Glutamatergic neuron (in vitro differentiated cells): ENCODE measurements around the gene KRTAP10-12. TPM values are rescaled to one million over a fixed set of nuclear protein-coding genes. Genes with fewer than 3 reads are reported as not detected.
A peak's percentile ranks its signal among the peaks of the same experiment; 100 is the strongest.

Source experiments
- DNase-seq: peaks from one replicate; pipeline ENCODE4 v3.0.0; 2022
- H3K27ac Mint-ChIP-seq: one replicate; pipeline ENCODE4 v1.8.0; 2020; ENCODE audit warnings: mild to moderate bottlenecking, mixed read lengths, inconsistent platforms; ENCODE audit not compliant: unreplicated experiment
- H3K27me3 Mint-ChIP-seq: one replicate; pipeline ENCODE4 v1.8.0; 2020; ENCODE audit warnings: mild to moderate bottlenecking, moderate library complexity, mixed read lengths, inconsistent platforms; ENCODE audit not compliant: unreplicated experiment
- H3K36me3 Mint-ChIP-seq: one replicate; pipeline ENCODE4 v1.8.0; 2020; ENCODE audit warnings: mild to moderate bottlenecking, mixed read lengths, inconsistent platforms; ENCODE audit not compliant: unreplicated experiment
- H3K4me1 Mint-ChIP-seq: one replicate; pipeline ENCODE4 v1.8.0; 2020; ENCODE audit warnings: mild to moderate bottlenecking, low read depth, mixed read lengths, inconsistent platforms; ENCODE audit not compliant: unreplicated experiment
- H3K4me3 Mint-ChIP-seq: one replicate; pipeline ENCODE4 v1.8.0; 2020; ENCODE audit warnings: mild to moderate bottlenecking, mixed read lengths, inconsistent platforms; ENCODE audit not compliant: unreplicated experiment
- H3K9me3 Mint-ChIP-seq: one replicate; pipeline ENCODE4 v1.8.0; 2020; ENCODE audit warnings: mild to moderate bottlenecking, moderate library complexity, mixed read lengths, inconsistent platforms; ENCODE audit not compliant: unreplicated experiment
- total RNA-seq: library from RNA; stranded (reverse); fragmentation: NEBNext Ultra II Directional; extraction: Animal tissue kit (Norgen Biotek cat#: 25700); gene quantifications from one replicate; pipeline ENCODE4 v1.2.1, GENCODE V29; 2021; ENCODE audit not compliant: unreplicated experiment
- TF ChIP-seq, protein P1 (sequence below): fragments of 200-600 bp; sonication (generic); IDR thresholded peaks from one replicate; pipeline ENCODE4 v1.5.0; 2021; ENCODE audit not compliant: partially characterized antibody, unreplicated experiment

Gene KRTAP10-12
- total RNA-seq, 1 donor from 2014 or later = not detected

GRCh38 chr21:44706706-44707581, 10.0 kb downstream of the KRTAP10-12 start:
- H3K27ac Mint-ChIP-seq = no peak overlapping the region
- no peaks in the 10 kb centered on the region for H3K36me3 Mint-ChIP-seq
- TF ChIP-seq, protein P1, sequence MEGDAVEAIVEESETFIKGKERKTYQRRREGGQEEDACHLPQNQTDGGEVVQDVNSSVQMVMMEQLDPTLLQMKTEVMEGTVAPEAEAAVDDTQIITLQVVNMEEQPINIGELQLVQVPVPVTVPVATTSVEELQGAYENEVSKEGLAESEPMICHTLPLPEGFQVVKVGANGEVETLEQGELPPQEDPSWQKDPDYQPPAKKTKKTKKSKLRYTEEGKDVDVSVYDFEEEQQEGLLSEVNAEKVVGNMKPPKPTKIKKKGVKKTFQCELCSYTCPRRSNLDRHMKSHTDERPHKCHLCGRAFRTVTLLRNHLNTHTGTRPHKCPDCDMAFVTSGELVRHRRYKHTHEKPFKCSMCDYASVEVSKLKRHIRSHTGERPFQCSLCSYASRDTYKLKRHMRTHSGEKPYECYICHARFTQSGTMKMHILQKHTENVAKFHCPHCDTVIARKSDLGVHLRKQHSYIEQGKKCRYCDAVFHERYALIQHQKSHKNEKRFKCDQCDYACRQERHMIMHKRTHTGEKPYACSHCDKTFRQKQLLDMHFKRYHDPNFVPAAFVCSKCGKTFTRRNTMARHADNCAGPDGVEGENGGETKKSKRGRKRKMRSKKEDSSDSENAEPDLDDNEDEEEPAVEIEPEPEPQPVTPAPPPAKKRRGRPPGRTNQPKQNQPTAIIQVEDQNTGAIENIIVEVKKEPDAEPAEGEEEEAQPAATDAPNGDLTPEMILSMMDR = no peak
- peaks cover 34% of the 10 kb centered on the region for H3K27me3 Mint-ChIP-seq
- peaks cover 14% of the 10 kb centered on the region for H3K4me1 Mint-ChIP-seq
- H3K4me3 Mint-ChIP-seq = no peak overlapping the region
- H3K9me3 Mint-ChIP-seq = peaks cover 2% of the 10 kb centered on the region
- no peak for DNase-seq

- DNase-seq = no peak
- H3K27me3 Mint-ChIP-seq = peaks cover 37% of the 10 kb centered on the region
- H3K9me3 Mint-ChIP-seq = peaks cover 2% of the 10 kb centered on the region
- H3K27ac Mint-ChIP-seq = no peak overlapping the region
- TF ChIP-seq, protein P1 = no peak
- H3K4me3 Mint-ChIP-seq = peak overlapping the region; percentile 34
- peaks cover 14% of the 10 kb centered on the region for H3K4me1 Mint-ChIP-seq
- no peaks in the 10 kb centered on the region for H3K36me3 Mint-ChIP-seq
Observed at GRCh38 chr21:44708213-44708865, 11.4 kb downstream of the KRTAP10-12 start.

GRCh38 chr21:44708866-44709425, 12.0 kb downstream of the KRTAP10-12 start:
- peaks cover 14% of the 10 kb centered on the region for H3K4me1 Mint-ChIP-seq

DNA sequence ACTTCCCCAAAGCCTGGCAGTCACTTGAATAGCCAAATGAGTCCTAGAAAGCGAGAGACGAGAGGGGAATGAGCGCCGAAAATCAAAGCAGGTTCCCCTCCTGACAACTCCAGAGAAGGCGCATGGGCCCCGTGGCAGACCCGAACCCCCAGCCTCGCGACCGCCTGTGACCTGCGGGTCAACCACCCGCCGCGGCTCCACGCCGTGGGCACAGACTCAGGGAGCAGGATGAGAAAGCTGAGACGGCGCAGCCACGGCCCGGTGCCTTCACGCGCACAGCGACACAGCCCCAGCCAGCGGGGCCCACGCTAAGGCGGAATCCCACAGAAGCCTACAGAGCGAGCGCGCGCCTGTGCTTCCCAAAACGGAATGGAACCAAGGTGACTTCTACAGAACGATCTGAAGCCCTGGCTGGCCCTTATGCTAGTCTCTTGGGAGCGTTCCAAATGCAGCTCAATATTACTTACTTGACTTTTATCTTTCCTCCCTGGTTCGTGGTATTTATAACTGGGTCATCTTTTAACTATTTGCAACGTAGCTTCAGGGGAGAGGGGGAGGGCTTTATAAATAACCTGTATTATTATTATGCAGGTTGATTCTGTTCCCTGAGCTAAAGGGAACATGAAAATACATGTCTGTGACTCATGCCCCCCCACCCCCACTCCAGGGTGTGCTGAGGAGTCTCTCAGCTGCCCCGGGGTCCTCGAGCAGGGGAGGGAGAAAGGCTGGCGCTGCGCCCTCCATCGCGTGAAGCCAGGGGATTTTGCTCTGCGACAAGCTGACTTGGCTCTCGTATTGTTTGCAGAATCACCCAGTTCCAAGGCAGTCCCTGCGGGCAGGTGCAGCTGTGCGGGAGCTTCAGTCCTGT, 12.7 kb downstream of the KRTAP10-12 start:
- Mint-ChIP-seq H3K27me3 (peaks cover 32% of the 10 kb centered on the region), H3K9me3 (peaks cover 2% of the 10 kb centered on the region), H3K4me3 (peak overlapping the region; percentile 22), H3K27ac (no peak overlapping the region), H3K4me1 (peaks cover 15% of the 10 kb centered on the region), H3K36me3 (no peaks in the 10 kb centered on the region)
- no peak for DNase-seq
- TF ChIP-seq, protein P1 = no peak

More at GRCh38 chr21:44708866-44709425, 12.0 kb downstream of the KRTAP10-12 start:
- no peak for DNase-seq
- Mint-ChIP-seq H3K27ac (no peak overlapping the region), H3K27me3 (peaks cover 37% of the 10 kb centered on the region), H3K4me3 (peak overlapping the region; percentile 21), H3K36me3 (no peaks in the 10 kb centered on the region), H3K9me3 (peaks cover 2% of the 10 kb centered on the region)
- TF ChIP-seq, protein P1 = no peak
